ENCODE data around the gene MRPS31.
"Not testable (repeated sequence)": the region's sequence is repeated elsewhere in the genome, so short reads cannot be mapped to it uniquely, and the experiment has no call there.

Gene MRPS31

DNA sequence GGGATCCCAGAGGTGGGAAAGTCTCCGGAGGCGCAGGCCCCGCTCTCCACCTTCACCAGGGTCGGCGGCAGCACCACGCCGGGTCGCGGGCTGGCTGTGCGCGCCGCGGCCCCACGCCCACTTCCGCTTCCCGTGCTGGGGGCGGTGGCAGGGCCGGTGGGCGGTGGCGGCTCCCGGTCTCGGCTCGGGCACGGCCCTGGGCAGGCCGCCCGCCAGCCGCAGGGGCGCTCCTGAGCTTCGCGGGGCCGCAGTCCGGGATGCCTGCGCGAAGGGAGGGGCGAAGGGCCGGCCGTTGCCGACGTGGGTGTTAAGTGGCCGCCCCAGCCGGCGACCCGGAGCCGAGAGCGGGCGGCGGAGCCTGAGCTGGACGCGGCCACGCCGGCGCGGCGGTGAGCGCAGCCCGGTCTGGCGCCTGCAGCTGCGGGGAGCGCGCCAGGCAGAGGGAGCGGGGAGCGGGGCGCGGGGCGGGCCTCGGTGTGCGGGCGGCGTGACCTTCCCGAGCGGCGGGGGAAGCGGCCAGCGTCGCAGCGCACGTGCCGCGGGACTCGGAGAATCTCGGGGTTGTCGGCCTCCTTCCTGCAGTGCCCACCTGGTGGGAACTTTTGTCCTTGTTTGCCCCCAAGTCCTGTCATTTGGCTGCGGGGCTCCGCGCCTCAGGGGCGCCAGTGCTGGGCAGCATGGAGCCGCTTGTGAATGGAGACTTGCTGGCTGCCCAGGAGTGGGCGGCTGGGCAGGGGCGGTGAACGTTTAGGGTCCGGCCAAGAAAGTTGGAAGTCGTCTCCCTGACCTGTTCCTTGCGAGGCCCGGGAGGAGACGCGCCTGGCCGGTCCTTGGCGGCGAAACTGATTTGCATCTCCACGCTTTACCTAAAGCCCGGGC is 18.5 kb upstream of the MRPS31 start, which contains the start of gene SLC25A15:
SLC25A15 (plus strand) TSS at position 337 of the 879 bp plus-strand sequence. CDS start 3,616 bp downstream, outside the sequence.
- DNase-seq = peak; percentile 50

DNA sequence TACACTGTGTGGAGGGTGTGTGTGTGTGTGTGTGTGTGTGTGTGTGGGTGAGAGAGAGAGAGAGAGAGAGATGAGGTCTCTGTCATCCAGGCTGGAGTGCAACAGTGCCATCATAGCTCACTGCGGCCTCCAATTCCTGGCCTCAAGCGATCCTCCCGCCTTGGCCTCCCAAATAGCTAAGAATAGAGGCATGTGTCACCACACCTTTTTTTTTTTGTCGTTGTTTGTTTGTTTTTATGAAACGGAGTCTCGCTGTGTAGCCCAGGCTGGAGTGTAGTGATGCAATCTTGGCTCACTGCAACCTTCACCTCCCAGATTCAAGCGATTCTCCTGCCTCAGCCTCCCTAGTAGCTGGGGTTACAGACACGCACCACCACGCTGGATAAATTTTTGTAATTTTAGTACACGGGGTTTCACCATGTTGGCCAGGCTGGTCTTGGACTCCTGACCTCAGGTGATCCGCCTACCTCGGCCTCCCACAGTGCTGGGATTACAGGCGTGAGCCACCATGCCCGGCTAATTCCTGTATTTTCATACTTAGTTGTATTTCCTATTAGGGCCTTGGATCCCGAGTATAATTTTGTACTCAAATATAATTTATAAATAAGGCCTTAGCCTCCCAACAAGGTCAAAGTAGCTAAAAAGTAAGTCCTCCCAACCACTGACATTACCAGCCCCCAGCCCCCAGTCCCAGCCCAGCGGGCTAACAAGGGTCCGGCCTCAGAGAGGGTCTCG is 17.7 kb upstream of the MRPS31 start:
- not testable (repeated sequence) for DNase-seq

DNA sequence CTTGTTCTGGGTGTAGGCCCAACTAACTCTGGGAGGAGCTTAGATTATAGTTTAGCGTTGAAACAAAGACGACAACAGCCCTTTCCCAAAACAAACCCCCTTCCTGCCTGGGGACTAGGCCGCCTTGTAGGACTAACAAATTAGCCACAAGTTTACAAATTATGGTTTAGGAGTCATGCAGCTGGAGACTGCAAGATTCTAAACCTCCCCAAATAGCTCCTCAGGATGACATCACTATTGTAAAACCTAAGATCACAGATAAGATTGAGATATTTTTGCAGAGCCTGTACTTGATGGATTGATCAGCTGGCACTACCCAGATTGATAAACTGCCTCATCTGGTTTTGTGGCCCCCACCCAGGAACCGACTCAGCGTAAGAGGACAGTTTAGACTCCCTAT is 16.1 kb upstream of the MRPS31 start:
- DNase-seq = no peak

DNA sequence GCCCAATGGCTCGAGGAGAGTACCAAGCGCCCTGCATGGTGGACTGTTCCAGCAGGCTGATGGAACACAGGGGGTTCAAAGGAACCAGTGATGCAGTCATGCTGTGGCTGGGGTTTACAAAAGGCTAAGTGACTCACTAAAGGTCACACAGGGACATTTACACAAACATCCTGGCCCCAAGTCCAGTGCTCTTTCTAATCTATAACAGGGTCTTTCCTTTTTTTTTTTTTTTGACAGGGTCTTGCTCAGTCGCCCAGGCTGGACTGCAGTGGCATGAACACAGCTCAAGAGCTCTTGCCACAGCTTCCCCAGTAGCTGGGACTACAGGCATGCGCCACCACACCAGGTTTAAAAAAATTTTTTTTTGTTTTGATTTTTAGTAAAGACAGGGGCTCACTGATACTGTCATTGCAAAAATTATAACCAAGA is 15.6 kb upstream of the MRPS31 start:
- no peak for DNase-seq

DNA sequence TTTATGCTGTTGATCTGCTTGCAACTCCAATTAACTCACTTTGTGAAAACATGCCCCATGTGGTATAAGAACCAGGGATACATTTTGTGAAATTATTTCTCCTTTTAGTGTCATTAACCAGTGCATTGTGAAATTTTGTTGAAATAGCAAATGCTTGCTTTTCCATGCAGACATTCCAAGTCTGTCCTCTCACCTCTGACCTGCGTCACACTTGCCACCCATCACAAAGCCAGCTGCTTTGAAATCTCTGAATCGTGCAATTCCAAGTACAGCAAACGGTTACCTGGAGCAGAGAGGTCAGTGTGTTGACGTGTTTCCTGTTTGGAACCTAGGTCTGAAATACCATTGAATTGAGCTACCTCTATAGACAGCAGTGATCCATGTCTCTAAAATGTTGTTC is 13.6 kb upstream of the MRPS31 start:
- DNase-seq = no peak

DNA sequence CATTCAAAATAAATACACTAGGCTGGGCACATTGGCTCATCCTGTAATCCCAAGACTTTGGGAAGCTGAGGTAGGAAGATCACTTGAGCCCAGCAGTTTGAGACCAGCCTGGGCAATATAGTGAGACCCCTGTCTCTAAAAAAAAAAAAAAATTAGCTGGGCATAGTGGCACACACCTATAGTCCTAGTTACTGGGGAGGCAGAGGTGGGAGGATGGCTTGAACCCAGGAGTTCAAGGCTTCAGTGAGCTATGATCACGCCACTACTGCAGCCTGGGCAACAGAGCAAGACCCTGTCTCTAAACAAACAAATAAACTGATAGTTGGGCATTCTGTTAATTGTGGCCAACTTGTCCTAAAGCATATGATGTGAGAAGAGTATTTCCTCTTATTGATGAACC is 12.0 kb upstream of the MRPS31 start:
- not testable (repeated sequence) for DNase-seq

- no peak for DNase-seq
These were observed 10.7 kb upstream of the MRPS31 start for GRCh38 chr13:40781717-40782116.

GRCh38 chr13:40780822-40781401 is 9.9 kb upstream of the MRPS31 start:
- DNase-seq = no peak

DNA sequence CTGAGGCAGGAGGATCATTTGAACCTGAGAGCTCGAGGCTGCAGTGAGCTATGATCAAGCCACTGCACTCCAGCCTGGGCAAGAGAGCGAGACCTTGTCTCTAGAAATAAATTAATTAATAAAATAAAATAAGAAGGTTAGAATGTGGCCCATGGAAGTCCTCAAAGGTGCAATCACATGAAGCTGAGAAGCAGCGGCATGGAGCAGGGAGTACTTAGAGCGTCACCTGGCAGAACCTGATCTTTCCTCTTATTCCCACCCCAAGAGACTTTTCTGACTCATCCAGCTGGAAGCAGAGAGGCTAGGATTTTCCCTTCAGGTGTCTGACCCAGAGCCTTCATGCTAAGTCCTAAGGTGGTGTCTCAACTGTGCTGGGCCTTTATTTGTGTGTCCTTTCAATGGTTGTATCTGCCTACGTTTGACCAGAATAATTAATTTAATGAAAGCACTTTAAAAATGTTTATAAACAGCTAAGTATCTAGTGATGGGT is 8.9 kb upstream of the MRPS31 start:
- no peak for DNase-seq

GRCh38 chr13:40779049-40779448 is 8.1 kb upstream of the MRPS31 start:
- DNase-seq = no peak

DNA sequence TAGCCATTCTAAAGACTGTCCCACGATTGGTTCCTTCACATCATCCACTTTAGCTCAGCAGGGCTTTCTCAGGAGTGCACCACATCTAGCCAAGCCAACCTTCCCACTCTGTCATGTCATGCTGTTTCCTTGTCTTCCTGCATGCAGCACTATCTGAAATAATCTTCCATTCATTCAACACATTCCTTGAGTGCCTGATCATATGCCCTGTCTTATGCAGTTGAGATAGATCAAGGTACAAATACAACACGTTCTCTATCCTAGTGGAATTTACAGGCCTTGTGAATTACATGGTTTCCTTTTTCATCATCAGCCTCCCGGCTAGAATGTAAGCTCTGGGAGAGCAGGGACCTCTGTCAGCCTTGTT is 6.8 kb upstream of the MRPS31 start:
- DNase-seq = no peak

DNA sequence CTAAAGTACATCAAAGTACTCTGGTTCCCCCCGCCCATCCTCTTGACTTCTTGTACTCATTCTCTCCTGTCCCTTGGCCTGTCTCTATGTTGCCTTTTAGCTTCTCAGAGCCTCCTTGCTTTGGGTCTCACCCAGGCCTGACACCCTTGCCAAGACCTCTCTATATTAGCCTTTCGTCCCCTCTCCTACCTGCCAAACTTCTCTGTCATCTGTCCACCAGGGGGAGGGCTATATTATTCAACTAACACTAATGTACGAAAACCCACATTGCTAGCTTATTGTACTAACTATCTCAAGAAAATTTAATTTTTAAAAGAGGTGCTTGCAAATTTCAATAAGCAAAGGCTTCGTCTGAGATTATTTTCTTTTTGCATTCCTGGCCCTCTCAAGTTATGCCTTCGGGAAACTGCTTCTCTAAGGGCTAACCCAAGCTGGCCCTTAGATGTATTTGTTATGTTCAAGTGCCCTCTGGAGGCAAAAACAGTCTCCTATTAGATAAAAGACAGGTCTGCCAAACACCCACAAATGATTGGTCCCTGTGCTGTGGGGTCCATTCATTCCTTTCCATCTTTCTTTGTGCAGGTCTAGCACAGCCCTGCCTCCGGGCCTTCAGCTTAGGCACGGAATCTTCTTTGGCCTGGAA is 6.3 kb upstream of the MRPS31 start:
- no peak for DNase-seq

GRCh38 chr13:40776681-40777165 is 5.7 kb upstream of the MRPS31 start:
- DNase-seq = no peak

GRCh38 chr13:40776232-40776631 is 5.2 kb upstream of the MRPS31 start:
- DNase-seq = no peak

DNA sequence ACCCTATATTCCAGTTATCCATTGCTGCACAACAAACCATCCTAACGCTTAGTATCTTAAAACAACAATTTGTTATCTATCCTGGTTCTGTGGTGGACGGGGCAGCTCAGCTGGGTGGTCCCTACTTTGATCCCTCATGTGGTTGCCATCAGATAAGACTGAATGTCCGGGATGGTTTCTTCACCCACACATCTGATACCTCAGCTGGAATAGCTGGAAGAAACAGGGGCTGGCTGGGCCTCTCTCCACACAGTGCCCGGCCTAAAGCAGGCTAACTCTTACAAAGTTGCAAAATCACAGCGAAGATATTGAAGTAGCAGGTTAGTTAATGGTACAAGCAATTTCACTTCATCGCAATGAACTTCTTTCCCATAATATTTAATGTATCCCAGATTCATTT is 3.7 kb upstream of the MRPS31 start:
- DNase-seq = no peak

DNA sequence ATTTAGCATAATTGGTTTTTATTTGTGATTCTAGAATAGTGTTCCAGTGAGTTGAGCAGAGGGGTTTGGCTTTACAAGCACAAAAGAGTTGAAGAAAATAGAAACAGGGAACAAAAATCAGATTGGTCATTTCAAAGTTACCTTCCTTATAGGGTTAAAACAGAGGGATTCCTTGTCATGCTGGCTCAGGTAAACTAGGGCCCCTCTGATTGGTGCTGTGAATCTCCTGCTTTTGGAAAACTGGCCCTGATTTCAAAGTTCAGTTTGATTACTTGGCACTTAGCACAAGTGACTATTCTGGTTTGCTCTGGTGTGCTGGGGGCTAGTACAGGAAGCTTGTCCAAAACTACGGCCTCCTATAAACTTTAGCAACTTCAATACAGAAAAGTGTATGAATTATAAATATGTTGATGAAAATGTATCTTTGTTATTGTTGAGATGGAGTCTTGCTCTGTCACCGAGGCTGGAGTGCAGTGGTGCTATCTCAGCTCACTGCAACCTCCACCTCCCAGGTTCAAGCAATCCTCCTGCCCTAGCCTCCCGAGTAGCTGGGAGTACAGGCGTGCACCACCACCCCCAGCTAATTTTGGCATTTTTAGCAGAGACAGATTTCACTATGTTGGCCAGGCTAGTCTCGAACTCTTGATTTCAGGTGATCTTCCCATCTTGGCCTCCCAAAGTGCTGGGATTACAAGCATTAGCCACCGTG is 1.9 kb upstream of the MRPS31 start:
- DNase-seq = no peak

DNA sequence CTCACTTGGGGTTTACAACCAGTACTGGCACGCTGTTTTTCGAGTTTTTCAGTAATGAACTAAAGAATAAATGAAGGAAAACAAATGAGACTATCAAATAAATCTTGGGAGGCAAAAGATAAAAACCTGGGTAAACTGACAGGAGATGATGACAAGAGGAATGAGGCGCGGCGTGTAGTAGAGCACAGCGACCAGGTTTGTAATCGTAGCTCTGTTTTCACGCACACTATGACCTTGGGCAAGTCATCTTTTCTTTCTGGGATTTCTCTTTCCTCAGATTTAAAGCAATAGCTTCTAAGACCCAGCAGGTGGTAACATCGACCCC is 419 bp downstream of the MRPS31 start:
- DNase-seq = no peak

GRCh38 chr13:40769970-40770369 is 1.0 kb downstream of the MRPS31 start:
- DNase-seq = no peak

DNA sequence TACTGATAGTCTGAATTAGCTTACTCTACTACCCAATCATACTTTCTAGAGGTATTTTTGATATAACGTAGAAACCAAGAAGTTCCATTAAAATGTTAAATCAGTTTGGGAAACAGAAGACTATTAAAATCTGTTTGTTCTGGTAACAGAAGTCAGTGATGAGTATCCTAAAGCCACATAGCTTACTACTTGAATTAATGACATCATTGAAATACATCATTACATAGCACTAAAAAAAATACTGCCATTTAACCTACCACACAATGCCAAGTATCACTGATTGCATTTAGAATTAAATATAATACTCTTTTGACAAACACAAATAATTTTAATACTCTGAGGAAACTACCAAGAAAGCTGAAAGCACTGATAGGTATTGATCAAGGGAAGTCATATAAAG is 5.4 kb downstream of the MRPS31 start:
- no peak for DNase-seq

DNA sequence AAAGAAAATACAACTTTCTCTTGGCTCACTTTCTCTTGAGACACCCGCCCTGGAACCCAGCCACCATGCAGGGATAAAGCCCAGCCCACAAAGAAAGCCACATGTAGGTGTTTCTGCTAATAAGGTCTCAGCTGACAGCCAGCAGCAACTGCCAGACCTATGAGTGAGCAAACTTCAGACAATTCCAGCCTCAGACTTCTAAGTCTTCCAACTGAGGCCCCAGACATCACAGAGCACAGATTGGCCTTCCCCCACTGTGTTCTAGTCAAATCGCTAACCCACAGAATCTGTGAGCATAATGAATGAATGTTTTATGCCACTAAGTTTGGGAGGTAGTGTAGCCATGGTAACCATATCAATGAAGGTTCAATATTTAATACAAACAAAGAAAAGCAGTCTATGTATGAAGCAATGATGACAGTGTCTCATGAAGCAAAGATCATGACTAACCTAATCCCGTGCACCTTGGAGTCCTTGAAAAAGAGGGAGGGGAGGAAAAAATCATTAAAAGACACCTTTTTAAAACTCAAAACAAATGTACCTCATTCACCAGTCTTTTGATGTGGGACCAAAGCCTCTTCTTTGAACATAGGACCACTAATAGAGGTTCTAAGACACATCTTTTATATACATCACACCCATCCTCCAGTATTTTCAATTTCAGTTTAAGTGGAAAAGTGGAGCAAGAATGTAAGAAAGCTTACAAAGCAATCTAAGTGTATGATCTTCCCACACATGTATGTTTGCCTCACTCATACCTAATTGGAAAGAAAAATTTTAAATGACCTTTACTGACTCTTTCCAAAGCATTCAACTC is 6.2 kb downstream of the MRPS31 start:
- DNase-seq = no peak

DNA sequence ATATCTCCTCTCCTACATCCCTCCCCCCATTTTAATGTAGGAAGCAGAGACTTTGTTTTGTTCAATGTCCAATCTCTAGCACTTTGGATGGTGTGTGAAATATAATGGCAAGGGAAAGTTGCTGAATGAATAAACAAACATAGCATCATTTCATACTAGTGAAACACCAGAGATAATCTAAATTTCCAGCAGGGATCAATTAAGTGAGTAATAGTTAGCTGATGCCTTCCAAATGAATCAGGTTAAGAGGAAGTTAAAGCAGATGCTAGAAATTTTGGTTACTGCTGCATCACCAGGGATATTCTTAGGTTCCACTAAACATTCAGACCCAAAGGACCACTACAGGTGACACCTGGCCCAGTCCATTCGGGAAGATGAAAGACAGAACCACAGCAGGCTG is 8.1 kb downstream of the MRPS31 start:
- DNase-seq = no peak

DNA sequence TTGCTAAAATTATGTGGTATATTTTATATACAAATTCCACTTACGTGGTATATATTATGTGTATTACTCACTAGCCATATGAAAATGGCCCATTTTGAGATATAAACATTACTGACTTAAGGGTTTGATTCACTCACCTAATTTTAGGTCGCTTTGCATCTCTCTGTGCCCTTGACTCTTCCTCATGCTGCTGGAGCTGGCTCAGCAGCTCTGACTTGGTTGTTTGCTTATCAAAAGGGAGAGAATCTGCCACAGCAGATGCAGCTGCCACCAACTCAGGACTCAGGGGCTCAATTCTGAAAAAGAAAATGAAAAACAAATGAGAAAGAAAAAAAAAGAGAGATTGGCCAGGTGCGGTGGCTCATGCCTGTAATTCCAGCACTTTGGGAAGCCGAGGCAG is 12.2 kb downstream of the MRPS31 start:
- no peak for DNase-seq
